ENCODE data around the gene SUOX.
"Not testable (repeated sequence)": the region's sequence is repeated elsewhere in the genome, so short reads cannot be mapped to it uniquely, and the experiment has no call there.

Gene SUOX

DNA sequence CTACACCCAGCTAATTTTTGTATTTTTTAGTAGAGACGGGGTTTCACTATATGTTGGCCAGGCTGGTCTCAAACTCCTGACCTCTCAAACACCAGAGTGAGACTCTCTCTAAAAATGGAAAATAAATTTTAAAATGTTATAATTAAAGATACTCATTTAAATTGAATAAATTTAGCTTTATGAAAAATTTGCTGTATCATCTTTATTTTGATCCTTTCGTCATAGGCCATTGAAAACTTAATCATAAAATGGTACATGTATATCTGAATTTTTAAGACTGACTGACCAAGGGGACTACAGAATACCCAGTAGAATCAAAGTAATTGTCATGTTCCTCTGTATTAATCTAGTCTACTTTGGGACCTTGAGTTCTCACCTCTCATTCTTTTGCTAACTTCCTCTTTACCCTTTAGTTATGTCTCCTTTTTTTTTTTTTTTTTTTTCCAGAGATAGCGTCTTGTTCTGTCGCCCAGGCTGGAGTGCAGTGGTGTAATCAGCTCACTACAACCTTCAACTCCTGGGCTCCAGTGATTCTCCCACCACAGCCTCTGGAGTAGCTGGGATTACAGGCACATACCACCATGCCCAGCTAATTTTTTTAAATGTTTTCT, 13.7 kb upstream of the SUOX start:
- no peak for DNase-seq (ENCODE audit: low read depth)

DNA sequence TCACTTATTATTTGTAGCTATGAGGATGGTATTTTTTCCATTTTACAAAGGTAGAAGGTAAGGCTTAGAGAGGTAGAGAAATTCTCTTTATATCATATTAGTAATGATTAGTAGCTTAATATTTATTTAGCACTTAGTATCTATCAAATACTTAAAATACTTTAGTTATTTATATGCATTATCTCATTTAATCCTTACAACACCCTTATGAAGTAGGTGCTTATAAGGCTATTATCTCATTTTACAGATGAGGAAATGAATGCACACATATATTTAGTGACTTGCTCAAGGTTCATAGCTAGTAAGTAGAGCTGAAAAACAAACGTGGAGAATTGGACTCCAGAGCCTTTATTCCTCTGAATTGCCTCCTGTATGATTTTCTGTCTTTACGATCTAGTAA, 12.2 kb upstream of the SUOX start:
- no peak for DNase-seq (ENCODE audit: low read depth)

GRCh38 chr12:55985341-55985740, 11.7 kb upstream of the SUOX start:
- no peak for DNase-seq (ENCODE audit: low read depth)

- not testable (repeated sequence) for DNase-seq (ENCODE audit: low read depth)
These were observed 11.1 kb upstream of the SUOX start for GRCh38 chr12:55985976-55986375.

DNA sequence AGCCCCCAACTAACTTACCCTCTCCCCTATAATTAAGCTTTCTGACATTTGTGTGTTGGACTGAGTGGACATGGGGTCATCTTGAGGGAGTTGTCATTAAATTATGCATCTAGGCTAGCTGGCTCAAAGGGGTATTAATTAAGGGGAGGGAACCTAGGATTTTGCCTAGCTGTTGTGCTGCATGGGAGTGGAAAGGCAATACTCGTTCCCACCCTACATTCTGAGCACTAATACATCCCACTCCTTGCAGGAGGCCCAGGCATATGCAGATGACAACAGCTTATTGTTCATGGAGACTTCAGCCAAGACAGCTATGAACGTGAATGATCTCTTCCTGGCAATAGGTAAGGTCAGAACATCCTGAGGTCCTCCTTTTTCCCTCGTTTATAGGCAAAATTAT, 6.0 kb upstream of the SUOX start:
- DNase-seq (ENCODE audit: low read depth), result no peak

GRCh38 chr12:55993230-55993853, 3.7 kb upstream of the SUOX start:
- DNase-seq (ENCODE audit: low read depth), result no peak

- DNase-seq (ENCODE audit: low read depth), result no peak
These were observed 1.7 kb upstream of the SUOX start for GRCh38 chr12:55995366-55995765.

GRCh38 chr12:55996201-55996714, 818 bp upstream of the SUOX start:
- DNase-seq (ENCODE audit: low read depth), result peak; percentile 24

DNA sequence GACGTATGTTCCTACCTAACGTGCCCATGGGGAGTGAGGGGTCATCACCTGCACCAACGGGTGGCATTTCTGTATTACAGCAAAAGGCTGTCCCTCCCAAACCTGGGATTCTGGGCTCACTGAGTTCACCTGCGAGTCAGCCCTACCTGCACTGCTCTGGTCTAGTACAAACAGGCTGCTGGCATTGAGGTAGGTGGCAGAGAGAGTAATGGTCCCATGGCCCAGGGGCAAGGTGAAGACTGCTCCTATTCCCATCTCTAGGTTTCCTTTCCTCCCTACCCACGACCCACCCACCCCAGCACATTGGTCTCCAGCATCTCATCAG, 421 bp downstream of the SUOX start:
- DNase-seq (ENCODE audit: low read depth), result no peak

DNA sequence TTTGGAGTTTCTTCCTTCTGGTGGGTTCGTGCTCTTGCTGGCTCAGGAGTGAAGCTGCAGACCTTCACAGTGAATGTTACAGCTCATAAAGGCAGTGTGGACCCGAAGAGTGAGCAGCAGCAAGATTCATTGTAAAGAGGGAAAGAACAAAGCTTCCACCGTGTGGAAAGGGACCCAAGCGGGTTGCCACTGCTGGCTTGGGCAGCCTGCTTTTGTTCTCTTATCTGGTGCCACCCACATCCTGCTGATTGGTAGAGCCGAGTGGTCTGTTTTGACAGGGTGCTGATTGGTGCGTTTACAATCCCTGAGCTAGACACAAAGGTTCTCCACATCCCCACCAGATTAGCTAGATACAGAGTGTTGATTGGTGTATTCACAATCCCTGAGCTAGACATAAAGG, 2.4 kb downstream of the SUOX start:
- DNase-seq (ENCODE audit: low read depth), result not testable (repeated sequence)

DNA sequence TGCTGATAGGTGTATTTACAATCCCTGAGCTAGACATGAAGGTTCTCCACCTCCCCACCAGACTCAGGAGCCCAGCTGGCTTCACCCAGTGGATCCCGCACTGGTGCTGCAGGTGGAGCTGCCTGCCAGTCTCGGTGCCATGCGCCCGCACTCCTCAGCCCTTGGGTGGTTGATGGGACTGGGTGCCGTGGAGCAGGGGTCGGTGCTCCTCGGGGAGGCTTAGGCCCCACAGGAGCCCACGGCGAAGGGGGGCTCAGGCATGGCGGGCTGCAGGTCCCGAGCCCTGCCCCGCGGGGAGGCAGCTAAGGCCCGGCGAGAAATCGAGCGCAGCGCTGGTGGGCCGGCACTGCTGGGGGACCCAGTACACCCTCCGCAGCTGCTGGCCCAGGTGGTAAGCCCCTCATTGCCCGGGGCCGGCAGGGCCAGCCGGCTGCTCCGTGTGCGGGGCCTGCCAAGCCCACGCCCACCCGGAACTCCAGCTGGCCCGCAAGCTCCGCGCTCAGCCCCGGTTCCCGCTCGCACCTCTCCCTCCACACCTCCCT, 3.0 kb downstream of the SUOX start:
- DNase-seq (ENCODE audit: low read depth), result not testable (repeated sequence)

DNA sequence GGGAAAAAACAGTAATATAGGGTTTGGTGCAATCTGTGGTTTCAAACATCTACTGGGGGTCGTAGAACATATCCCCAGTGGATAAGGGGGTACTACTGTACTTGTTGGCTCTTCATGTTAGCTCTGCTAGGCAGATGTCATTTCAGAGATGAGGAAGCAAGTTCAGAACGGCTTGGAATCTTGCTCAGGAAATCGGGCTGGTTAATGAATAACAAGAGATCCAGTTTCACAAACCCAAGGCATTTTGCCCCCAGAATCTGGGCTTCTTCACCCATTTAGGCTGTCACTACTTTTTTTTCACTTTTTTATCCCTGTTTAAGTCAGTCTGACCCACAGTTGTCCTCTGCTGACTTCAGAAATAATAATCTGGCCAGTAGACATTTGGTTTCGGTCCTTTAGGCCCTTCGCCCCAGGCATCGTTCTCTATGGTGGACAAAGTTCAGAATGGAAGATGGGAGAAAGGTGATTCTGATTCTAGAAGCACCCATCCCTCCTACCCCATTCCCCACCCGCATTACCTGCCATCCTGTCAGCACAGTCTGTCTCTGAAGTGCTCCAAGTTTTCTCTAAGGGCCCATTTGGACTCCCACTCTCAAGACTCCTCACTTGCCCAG, 4.5 kb downstream of the SUOX start:
- DNase-seq (ENCODE audit: low read depth), result no peak

DNA sequence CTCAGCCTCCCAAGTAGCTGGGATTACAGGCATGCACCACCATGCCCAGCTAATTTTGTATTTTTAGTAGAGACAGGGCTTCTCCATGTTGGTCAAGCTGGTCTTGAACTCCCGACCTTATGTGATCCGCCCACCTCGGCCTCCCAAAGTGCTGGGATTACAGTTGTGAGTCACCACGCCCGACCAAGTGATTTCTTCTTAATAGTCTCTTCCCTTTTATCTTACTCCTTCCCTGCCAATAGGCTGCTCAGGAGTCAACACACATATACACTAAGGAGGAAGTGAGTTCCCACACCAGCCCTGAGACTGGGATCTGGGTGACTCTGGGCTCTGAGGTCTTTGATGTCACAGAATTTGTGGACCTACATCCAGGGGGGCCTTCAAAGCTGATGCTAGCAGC, 6.3 kb downstream of the SUOX start:
- not testable (repeated sequence) for DNase-seq (ENCODE audit: low read depth)

DNA sequence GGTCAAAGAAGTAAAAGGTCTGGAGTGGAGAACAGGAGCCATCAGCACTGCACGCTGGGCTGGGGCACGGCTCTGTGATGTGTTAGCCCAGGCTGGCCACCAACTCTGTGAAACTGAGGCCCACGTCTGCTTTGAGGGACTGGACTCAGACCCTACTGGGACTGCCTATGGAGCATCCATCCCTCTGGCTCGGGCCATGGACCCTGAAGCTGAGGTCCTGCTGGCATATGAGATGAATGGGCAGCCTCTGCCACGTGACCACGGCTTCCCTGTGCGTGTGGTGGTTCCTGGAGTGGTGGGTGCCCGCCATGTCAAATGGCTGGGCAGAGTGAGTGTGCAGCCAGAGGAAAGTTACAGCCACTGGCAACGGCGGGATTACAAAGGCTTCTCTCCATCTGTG, 7.1 kb downstream of the SUOX start:
- DNase-seq (ENCODE audit: low read depth), result no peak

DNA sequence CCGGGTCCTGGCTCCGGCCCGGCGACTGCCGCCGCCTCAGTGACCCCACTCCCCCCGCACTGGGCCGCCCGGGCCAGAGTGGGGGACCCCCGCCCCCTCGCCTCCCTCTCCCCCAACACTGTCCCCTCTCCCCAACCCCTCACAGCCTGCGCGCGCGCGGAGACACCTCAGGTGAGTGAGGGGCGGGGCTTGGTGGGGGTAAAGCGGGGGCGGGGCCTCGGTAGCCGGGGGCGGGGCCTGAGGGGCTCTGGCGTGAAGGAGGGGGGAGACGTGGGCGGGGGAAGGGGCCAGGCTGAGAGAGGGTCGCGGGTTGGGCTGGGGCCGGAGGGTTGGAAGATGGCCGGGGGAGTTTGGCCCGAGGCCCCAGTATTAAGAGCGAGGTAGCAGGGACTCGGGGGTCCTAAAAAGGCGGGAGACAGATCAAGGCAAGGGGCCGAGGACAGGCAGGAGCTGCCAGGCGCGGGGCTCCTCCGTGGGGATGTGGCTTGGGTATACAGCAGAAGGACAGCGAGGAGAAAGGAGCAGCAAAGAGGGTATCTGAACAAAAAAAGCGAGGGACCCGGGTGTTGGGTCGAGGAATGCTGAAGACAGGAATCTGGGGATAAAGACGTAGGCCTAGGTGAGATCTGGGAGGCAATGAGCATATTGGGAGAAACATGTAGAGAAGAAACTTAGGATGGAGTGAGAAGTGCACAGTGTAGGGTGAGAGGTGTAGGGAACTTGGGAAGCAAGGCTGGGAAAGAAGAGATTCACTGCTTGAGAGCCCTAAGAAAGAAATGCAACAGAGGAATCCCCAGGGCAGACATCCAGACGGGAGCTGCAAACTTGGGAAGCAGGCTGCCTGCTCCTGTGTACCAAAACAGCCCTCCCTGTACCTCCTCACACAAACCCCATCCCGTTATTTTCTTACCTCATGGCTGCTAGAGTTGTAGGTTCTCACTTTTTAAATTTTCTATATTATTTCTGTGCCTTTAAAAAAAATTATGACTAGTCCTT, 10.8 kb downstream of the SUOX start:
- DNase-seq (ENCODE audit: low read depth), result no peak

DNA sequence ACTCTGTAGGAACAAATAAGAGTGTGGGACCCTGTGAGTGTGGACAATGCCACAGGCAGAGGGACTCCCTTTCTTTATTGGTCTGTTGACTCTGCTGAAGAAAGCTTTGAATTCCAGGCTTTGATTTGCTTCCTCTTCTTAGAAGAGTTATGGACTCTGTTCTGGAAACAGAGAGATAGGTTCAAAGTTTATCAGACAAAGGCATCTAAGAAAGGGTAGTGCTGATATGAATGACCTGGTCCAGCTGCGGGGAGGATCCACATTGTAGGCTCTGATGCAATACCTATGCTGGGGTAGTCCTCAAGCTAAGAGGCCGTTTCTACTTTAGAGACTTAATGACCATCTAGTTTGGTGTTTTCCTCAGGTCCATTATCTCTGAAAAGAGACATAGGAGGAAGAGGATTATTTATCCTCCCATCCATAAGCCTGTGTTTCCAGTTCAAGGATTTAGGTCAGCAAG, 13.1 kb downstream of the SUOX start:
- no peak for DNase-seq (ENCODE audit: low read depth)

DNA sequence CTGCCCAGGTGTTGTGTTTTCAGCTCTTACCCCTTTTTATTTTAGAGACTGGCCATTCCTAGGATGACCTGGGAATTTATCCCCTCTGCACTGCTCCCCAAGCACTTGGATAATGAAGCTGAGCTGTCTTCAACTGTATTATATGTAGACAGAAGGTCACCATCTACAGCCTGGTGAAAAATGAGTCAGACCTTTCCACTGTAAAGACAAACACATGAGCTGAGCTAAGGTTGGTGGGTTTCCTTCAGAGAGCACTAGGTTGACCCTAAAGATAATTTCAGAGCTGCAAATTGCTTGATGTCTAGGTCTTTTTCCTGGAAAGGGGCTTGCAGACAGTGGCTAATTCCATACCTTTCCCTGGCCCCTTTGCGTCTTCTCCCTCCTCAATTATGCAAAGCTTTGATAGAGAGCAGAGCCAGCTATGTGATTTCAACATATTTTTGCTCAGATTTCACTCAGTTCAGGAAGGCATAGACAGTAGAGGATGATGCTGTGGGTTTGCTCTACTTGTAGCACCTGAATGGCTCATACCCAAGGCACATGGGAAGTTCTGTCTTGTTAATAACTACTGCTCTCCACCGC, 14.5 kb downstream of the SUOX start:
- DNase-seq (ENCODE audit: low read depth), result no peak

- no peak for DNase-seq (ENCODE audit: low read depth)
These were observed 16.4 kb downstream of the SUOX start for GRCh38 chr12:56013482-56013881.

GRCh38 chr12:56014205-56014604, 17.1 kb downstream of the SUOX start:
- DNase-seq (ENCODE audit: low read depth), result no peak

GRCh38 chr12:56017181-56017580, 20.1 kb downstream of the SUOX start:
- no peak for DNase-seq (ENCODE audit: low read depth)

- no peak for DNase-seq (ENCODE audit: low read depth)
These were observed 21.3 kb downstream of the SUOX start for GRCh38 chr12:56018356-56018755.
